GM15510 (cell line): ENCODE measurements around the gene ALDH18A1.

Source experiments
- POLR2A ChIP-seq: IDR thresholded peaks from 3 replicates; pipeline ENCODE4 v1.6.1; 2011; ENCODE audit warnings: borderline replicate concordance; ENCODE audit not compliant: insufficient read length; ENCODE audit errors: extremely low read depth

ALDH18A1 gene

DNA sequence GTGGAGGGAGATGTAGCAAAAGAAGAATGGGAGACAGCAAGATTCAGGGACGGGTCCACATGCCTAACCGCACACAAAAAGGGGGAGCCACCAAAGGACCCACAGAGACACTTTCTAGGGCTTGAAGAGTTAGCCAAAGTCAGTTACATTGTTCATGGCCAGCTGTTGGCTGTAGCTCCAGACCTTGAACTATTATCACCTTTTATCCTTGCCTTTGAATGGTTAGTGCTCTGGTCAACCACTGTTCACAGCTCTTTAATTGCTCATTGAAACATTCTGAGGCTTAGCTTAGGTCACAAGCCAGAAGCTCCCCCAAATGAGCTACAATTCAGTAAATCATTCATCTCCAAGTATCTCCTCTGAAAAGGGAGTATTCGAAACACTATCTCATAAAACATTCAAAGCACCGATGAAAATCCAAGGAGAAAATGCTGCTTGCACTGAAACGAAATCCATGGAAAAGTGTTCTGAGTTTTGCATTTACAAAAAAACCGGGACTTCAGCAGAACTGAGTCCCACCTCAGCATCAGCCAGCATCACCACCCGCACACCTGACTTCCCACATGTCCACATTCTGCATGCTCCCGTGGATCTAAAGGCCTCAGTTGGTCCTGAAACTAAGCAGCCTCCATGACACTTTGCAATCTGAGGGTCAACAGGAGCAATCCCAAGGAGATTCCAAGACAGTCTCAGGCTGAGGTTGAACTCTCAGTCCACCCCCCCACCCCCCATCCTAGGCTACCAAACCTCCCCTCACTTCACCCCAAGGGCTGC, 99.3 kb downstream of the ALDH18A1 start:
- TF ChIP-seq POLR2A = no peak
